ENCODE data around the gene CNN1.

The CNN1 gene

DNA sequence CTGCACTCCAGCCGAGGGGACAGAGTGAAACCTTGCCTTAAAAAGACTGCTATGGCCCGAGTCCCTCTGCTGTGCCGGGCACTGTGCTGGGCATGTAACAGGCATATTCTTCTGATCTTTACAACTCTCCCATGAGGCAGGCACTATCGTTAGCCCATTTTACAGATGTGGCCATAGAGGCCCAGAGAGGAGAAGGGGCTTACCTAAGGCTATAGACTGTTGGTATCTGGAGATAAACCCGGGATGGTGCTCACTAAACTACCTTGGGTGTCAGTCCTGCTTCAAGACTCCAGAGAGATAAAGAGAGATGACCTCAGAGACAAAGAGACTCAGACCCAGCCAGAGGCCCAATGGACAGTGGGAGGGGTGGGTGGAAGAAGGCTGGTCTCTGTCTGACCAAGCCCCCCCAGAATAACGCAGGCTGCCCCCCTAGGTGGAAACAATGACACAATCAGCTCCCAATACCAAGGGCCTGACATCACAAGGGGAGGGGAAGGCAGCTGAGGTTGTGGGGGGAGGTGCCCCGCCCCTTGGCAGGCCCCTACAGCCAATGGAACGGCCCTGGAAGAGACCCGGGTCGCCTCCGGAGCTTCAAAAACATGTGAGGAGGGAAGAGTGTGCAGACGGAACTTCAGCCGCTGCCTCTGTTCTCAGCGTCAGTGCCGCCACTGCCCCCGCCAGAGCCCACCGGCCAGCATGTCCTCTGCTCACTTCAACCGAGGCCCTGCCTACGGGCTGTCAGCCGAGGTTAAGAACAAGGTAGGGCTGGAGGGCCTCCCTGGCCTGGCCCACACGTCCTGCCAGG, at the start of gene CNN1:
Gene CNN1 (plus strand): TSS at position 620 of the 805 bp plus-strand sequence. CDS start 77 bp downstream, at position 697.
- peak; percentile 93 for DNase-seq (ENCODE audit: low spot score)

DNA sequence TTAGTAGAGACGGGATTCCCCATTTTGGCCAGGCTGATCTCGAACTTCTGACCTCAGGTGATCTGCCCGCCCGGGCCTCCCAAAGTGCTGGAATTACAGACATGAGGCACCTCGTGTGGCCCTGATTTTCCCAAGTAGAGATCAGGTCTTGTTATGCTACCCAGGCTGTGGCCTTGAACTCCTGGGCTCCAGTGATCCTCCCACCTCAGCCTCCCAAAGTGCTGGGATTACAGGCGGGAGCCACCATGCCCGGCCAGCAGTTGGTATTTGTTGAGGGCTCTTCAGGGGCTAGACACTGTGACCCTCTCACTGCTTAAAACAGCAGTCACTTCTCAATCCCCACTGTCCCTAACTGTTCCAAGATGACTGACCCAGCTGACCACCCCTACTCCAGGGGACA, 49.3 kb upstream of the CNN1 start:
- no peak for DNase-seq (ENCODE audit: low spot score)

DNA sequence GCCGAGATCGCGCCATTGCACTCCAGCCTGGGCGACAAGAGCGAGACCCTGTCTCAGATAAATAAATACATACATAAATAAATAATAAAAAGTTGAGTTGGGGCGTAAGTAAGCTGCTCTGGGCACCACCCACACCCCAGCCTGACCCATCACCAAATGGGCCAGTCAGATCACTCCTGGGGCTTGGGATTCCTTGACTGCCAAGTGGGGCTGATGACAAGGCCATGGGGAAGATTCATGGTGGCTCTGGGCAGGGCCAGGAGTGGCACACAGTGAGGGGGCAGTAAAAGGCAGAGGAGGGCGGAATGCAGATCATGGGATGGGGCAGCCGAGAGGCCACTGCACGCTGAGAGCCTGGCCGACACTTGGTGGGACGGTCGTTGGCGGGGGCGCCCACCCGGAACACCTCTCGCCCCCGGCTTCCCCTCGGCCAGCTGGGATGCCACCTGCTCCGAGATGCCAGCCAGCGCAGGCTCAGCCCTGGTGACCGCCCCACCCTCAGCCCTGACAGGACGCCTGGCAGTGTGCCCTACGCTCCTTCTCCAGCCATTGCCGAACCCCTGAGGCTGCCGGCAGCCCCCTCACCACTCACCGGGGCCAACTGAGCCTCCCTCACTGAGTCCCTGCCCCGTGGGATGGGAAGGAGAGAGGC, 43.9 kb upstream of the CNN1 start:
- no peak for DNase-seq (ENCODE audit: low spot score)

DNA sequence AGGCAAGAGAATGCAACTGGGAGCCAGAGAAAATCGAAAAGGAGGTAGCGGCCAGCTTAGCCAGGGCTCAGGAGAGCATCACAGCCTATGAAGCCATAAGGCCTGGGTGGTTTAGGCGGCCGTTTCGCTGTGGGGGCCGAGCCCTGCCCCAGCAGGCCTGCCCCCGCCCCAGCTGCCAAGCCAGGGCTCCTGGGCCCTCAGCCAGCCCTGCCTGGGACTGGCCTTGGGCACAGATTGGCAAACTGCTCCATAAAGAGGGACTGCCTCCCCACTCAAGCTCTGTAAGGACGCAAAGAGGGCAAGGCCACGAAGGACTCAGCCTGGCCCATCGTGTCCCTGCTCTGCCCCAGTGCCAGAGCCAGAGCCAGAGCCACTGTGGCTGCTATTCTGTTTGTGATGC, 43.2 kb upstream of the CNN1 start:
- no peak for DNase-seq (ENCODE audit: low spot score)

DNA sequence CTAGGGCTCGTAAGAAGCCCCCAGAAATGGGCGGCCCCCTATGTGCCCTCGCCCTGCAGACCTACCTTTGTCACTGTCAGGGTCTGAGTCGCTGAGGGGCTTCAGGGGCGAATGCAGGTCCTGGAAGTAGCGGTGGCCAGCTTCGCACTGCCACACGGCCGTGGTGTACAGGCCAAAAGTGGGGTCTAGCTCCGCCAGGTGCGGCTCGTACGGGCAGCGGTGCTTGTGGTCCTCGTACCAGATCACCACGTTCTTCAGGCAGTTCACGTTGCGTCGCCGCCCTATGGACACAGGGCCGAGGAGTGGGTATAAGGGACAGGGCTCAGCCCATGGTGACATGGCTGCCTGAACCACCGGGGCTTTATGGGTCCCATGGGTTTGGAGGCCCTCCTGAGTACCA, 42.8 kb upstream of the CNN1 start:
- no peak for DNase-seq (ENCODE audit: low spot score)

DNA sequence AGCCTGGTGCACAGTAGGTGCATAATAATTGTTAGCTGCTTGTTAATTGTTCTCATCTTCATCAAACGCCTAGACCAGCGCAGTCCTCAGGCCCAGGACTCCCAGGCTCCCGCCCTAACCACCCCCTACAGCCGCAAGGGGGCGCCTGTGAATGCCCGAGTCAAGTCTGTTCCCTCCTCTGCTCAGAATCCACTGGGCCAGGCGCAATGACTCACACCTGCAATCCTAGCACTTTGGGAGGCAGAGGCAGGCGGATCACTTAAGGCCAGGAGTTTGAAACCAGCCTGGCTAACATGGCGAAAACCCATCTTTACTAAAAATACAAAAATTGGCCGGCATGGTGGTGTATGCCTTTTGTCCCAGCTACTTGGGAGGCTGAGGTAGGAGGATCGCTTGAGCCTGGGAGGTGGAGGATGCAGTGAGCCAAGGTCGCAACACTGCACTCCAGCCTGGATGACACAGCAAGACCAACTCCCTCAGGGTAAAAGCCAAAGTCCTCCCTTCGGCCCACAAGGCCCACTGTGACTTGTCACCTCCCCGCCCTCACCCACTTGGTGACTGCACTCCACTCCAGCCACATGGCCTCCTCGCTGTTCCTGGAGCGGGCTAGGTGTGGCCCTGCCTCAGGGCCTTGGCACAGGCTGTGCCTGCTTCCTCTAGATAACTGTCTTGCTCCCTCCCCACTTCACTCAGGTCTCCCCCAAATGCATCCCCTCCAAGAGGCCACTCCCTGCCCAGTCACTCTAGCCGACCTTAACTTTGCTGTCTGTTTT, 42.1 kb upstream of the CNN1 start:
- peak; percentile 89 for DNase-seq (ENCODE audit: low spot score)

DNA sequence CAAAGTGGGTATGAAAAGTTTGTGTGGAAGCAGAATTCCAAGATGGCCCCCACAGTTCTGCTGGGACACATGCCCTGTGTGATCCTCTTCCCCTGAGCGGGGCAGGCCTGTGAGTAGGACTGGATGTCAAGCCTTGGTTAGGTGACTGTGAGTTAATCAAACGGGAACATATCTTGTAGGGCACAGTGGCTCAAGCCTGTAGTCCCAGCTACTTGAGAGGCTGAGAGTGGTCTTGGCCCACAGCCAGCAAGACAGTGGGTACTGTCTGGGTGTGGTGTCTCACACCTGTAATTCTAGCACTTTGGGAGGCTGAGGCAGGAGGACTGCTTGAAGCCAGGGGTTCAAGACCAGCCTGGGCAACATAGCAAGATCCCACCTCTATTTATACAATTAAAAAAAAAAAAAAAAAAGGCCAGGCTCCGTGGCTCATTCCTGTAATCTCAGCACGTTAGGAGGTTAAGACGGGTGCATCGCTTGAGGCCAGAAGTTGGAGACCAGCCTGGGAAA, 39.4 kb upstream of the CNN1 start:
- DNase-seq (ENCODE audit: low spot score): no peak

DNA sequence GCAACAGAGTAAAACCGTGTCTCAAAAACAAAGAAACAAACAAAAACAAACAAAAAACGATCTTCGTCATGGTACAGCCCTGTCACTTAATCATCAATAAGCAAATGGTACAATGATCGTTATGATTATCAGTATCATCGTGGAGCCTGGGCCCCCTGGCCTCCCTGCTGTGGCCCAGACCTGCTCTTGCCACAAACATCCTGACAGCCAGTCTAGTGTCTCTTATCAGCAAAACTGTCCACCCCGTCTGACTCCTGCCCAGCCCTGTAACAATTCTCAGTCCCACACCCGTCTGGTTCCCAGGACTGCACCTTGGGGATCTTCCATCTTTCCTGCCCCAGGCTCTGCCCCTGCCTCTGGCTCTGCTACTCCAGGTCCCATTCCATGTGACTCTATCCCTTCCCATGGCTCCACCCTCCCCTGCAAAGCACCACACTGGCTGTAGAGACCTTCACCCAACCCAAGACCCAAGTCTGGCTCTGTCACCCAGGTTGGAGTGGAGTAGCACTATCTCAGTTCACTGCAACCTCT, 38.7 kb upstream of the CNN1 start:
- no peak for DNase-seq (ENCODE audit: low spot score)

DNA sequence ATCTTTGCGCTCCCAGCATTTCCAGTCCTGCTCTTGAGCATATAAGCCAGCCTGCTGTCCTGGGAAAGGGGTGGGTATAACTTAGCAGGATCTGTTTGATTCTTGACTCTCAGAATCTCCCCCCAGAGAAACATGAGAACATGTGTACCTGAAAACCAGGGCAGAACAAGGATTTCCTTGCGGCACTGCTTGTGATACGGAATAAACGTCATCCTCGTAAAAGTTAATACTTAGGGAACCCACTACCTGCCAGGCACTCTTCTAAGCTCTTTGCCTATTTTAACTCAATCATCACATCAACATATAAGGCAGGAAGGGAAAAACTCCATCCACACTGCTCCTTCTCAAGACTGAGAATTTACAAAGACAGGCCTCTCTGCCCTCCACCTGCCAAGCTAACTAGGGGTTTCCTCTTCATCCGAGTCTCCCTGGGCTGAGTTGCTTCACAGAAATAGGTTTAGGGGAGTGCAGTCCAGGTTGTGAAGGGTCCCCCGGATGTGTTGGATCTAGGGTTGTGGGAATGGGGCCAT, 34.1 kb upstream of the CNN1 start:
- no peak for DNase-seq (ENCODE audit: low spot score)

DNA sequence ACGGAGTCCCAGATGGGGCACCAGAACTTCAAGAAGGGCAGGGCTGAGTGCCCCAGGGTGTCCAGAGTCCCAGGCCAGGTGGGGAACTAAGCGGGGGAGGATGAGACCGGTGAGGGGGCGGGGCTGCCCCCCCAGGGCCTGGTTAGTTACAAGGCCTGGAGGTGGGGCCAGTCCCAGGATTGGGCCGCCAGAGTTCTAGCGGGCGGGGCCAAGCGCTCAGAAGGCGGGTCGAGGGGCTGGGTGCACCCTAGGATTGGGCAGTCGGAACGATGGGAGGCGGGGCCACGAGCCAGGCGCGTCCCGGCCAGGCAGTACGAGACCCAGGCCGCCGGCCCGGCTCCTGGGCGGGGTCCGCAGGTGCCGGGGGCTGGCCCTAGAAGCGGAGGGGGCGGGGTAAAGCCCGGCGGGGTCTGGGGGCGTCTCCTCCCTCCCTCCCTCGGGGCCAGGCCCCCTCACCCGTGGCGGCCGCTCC, 33.6 kb upstream of the CNN1 start:
- DNase-seq (ENCODE audit: low spot score): peak; percentile 97

DNA sequence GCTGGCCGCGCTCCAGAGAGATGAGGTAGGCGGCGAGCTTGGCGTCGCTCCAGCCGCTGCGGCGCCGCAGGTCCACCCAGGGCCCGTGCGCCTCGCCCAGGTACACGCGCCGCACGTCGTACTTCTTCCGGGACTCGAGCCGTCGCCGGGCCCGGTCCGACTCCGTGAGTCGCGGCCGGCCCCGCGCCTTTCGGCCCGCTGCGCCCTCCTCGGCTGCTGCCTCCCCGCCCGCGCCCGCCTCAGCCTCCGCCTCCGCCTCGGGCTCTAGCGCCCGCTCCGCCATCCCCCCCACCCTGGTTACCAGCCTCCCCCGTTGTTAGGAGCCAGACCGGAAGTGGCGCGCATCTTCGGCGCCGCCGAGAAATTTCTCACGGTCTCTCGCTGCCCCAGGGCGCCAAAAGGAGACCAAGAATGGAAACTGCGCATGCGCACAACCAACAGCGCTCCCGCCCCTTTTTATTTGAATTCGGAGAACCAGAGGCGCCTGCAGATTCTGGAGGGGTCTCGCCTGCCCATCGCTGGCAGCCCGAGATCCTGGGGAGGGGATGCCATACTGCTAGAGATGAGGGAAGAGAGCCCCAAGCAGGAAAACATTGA, 33.0 kb upstream of the CNN1 start, which contains the start of gene ZNF653:
Gene ZNF653 (minus strand): TSS at position 336 of the 597 bp plus-strand sequence. CDS start 53 bp downstream, at position 283.
- DNase-seq (ENCODE audit: low spot score): peak; percentile 99

DNA sequence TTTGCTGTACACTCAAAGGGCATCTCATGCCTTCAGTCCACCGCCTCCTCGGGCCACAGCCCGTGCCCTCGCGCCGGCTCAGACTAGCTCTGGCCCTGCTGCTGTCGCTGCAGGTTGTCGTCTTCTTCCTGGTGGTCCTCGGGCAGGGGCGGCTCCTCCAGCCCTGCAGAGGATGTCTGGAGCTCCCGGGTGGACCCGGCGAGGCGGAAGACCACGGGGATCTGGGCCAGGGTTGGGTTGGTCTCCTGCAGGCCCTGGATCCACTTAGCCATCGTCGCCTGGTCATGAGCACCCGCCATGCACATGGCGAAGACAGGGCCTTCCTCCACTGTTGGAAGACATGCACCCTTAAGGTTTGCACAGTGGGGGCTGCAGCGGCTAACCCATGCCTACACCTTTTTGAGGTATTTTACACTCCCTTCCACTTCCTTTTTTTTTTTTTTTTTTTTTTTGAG, 32.5 kb upstream of the CNN1 start:
- DNase-seq (ENCODE audit: low spot score): no peak

DNA sequence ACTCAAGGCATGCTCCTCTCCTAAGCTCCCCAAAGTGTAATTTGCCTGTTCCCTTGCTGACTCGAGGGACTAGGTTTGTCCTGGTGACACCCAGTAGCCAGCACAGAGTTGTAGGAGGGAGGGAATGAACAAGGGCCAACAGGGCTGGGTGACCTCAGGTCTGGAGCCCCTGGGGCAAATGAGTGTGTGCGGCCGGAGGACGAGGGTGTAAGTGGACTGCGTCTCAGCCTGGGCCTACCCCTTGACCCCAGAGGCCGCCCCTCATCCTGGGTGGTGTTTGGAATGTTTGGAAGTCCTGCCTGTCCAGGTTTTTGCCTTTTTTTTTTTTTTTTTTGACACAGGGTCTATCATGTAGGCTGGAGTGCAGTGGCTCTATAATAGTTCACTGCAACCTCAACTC, 31.7 kb upstream of the CNN1 start:
- peak; percentile 5 for DNase-seq (ENCODE audit: low spot score)

DNA sequence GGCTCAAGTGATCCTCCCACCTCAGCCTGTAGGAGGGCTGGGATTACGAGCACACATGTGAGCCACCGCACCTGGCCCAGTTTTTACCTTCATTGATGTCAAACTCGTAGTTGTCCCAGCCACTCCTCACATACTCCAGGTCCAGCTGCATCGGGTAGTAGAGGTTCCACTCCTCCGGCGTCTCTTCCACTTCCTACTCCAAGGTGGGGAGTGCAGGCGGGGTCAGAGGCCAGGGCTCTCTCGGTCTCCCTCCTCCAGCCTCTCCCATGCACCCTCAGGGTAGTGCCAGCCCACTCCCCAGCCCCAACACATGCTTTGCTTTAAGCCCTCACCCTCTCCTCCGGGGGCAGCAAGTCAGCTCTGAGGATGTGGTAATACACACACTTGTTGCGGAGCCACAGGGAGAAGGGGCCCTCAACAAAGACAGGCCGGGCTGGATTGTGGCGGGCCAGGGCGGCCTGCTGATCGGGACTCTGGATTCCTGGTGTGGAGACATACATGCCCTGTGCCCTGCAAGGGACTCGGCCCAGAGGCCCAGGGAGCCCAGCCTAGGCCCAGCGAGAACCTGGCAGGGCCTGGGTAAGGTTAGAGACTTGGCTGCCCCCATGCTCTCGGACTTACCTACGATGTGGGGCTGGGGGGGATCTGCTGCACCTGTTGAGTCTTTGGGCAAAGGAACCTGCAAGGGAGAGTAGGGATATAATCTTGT, 31.1 kb upstream of the CNN1 start:
- DNase-seq (ENCODE audit: low spot score): no peak

DNA sequence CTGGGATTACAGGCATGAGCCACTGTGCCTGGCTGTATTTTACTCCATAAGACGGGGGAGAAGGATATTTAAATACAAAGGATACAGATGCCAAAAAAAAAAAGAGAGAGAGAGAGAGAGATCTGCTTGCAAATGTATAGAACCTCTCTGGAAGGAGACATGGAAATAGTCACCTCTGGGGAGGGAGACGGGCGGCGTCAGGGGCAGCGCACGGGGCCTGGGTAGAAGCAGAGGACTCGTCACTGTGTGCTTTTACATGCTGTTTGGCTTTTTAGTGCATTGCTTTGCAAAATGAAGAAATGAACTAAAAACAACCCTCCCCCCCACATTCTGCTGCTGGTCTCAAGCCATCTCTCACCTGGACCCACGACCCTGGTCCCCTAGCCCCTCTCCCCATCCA, 28.2 kb upstream of the CNN1 start:
- no peak for DNase-seq (ENCODE audit: low spot score)

DNA sequence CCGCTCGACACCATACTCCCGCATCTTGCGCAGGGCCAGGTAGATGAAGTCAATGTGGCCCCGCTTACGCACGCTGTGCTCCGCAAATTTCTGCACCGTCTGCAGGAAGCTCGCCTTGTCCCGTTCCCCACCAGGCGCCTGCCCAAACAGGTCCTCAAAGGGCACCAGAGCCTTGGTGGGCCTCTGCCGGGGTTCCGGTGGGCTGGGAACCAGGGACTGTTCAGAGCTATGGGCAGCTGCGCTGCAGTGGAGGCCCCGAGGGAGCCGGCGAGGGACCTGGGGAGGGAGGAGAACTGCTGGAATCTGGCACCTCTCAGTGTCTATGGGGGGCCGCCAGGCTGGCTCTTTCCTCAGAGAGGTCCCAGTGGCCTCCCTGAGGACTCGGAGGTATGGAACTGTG, 24.7 kb upstream of the CNN1 start:
- DNase-seq (ENCODE audit: low spot score): no peak

DNA sequence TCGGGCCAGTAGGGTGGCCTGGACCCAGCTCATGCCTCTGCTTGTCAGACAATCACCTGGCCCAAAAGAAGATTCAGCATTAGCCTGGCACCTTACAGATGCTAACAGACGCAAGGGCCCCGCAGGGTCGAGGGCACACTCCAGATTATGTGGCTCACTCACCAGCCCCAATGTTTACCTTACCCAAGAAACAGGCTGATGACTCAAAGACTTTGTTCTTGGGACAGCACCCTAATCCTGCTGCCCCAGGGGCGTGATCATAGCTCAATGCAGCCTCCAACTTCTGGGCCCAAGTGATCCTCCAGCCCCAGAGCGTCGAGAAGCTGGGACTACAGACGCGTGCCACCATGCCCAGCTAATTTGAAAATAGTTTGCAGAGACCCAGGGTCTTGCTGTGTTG, 19.5 kb upstream of the CNN1 start:
- no peak for DNase-seq (ENCODE audit: low spot score)

DNA sequence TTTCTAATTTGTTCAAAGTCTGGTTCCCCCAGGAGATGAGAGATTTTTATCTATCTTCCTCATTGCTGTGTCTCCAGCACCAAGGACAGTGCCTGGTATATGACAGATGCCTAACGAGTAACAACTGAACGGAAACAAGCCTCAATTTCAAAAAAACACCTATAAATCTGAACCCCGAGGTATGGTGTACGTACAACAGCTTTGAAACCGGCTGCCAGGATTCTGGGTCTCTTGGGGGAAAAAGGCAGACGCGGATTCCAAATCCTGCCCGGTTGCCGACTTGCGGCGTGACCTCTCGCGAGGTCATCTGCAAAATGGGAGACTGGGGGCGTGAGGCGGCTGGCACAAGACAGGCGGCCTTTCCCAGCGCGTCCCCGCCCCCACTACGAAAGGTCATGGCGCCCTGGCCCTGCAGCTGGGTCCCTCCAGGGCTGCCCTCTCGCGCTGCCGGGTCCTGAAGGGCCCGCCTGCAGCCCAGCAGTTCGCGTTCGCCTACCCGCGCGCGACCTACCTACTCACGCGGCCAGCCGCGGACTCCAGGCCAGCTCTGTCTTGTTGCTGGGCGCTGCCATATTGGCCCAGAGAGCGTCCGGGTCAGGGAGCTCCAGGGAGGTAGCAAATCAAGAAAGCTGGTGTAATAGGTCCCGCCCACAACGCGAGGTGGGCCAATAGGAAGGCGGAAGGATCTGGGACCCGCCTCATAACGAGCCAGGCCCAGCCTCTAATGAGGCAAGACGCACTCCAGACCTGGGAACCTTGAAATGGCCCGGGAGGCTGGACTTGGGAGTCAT, 9.9 kb upstream of the CNN1 start, which contains the start of gene ECSIT:
Gene ECSIT (minus strand): TSS at position 584 of the 791 bp plus-strand sequence. CDS start 9,964 bp downstream, outside the sequence.
- peak; percentile 97 for DNase-seq (ENCODE audit: low spot score)

DNA sequence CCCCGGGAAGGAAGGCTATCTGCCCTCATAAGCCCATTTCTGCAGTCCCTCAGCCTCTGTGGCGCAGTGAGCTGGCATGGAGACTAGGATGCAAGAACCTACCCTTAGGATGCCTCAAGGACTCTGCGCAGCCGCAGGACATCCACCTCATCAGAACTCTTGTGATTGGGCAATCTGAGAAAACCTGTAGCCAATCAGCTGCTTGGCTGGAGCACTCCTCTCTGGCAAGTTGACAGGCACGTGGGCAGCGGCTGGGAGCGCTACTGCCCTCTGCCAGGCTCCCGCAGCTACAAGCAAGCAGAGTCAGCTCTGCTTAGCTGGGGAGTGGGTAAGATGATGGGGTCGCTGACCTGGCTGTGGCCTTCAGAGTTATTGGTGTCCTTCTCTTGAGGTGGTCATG, 8.2 kb upstream of the CNN1 start:
- DNase-seq (ENCODE audit: low spot score): peak; percentile 83

DNA sequence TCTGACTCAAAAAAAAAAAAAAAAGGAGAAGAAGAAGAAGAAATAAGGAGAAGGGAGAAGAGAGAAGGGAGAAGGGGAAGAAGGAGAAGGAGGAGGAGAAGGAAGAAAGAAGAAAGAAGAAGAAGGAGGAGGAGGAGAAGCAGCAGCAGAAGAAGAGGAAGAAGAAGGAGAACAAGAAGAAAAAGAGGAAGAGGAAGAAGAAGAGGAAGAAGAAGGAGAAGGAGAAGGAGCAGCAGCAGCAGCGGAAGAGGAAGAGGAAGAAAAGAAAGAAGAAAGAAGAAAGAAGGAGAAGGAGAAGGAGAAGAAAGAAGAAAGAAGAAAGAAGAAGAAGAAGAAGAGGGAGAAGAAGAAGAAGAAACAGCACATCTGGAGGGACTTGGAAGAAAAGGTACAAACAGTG, 4.1 kb upstream of the CNN1 start:
- DNase-seq (ENCODE audit: low spot score): no peak
